Anterior cingulate cortex (tissue), 58 donors: ENCODE results near the gene BMERB1.

ENCODE experiments used
- DNase-seq, 58 donors: peaks; one replicate each; lab custom pipeline; 2025; lab: John Stamatoyannopoulos, UW

The BMERB1 gene

DNA sequence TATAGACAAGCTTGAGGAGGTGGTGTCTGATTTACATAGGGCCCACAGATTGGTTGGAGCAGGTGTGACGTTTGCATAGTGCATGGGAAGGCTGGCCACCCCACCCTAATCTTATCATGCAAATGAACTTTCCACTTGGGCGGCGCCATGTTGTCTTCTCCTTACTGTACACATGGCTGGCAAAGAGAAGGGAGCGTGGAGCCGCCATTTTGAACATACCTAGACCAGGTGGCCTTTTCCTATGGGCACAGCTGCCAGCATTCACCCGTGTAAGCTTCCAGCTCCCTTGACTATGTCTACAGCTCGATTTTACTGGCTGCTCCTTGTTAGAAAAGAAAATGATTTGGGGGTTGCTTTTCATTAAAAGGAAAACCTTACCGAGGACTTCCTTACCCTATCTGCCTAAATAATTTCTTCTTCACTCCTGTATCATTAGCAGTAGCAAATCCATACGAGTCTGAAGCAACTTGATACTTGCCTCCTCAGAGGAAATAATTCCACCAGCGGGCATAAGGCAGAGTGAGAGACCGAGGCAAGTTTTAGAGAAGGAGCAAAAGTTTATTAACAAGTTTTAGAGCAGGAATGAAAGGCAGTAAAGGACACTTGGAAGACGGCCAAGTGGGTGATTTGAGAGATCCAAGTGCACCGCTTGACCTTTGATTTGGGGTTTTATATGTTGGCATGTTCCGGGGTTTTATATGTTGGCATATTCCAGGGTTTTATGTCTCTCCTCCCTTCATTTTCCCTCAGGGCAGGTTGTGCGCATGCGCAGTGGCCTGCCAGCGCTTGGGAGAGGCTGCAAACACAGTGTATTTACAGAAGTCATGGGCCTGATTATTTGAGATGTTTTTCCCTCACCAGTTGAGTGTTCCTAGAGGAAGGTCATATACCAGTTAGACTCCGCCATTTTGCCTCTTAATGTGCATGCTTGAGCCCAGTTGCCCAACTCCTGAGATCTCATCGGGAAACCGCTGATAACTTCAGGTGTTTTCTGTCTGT, 142.9 kb downstream of the BMERB1 start:
- no peak for DNase-seq

DNA sequence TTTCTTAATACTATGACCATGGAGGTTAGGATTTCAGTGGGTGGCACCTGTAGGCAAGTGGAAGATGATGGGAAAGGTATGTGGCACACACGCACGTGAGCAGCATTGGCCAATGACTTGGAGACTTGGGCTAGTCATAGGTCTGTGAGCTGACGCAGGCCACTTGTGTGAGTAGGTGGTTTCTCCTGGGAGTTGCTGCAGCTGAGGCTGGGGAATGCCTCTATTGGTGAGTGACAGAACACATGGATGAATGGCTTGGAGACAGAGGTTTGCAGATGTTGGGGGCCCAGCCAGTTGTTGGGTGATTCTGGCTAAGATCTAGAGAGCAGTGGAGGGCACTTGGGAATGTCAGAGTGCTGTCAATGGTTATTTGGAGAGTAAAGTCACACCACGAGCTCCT, 144.4 kb downstream of the BMERB1 start:
- no peak for DNase-seq

GRCh38 chr16:15581127-15581815, 146.9 kb downstream of the BMERB1 start:
- no peak for DNase-seq

DNA sequence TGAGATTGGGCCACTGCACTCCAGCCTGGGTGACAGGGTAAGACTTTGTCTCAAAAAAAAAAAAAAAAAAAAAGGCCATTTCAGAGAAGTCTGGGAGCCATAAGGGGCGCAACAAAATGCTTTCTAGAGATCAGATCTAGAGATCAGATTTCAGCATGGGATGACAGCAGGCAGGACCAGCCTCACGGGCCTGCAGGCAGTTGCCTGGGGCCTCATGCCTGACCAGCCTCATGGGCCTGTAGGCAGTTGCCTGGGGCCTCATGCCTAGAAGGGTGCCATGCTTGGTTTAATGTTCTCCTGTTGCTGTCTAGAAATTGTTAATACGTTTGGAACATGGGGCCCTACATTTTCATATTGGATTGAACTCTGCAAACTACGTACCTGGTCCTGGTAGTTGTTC, 149.1 kb downstream of the BMERB1 start:
- no peak for DNase-seq

DNA sequence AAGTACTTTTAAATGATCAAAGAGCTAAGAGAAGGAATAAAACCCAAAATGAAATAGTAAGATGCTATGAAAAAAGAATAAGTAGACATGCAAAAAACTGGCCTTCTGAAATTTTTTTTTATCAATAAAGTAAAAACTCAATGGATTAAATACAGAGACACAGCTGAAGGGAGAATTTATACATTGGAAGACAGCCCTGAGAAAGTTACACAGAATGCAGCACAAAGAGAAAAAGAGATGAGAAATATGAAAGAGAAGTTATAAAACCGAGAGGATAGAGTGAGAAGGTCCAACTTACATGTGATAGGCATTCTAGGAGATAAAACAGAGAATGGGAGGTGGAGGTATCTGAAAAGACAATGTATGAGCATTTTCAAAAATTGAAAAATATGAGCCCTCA, 151.6 kb downstream of the BMERB1 start:
- DNase-seq, result no peak

DNA sequence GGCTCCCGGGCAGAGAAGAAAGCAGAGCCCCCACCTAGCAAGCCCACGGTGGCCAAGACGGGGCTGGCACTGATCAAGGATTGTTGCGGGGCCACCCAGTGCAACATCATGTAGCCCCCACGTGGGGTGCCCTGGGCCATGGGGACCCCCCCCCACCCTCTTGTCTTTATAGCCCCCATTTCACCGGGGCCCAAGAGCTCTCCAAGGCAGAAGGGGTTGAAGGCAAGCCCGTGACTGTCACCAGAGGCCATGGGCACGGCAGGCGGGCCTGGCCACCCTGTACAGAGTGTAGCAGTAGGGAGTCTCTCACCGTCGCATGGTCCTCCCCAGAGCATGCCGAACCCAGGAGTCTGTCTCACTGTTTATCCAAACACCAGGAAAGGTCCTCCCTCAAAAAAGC, 152.3 kb downstream of the BMERB1 start:
- no peak for DNase-seq

GRCh38 chr16:15587152-15587825, 152.9 kb downstream of the BMERB1 start:
- DNase-seq, result no peak

DNA sequence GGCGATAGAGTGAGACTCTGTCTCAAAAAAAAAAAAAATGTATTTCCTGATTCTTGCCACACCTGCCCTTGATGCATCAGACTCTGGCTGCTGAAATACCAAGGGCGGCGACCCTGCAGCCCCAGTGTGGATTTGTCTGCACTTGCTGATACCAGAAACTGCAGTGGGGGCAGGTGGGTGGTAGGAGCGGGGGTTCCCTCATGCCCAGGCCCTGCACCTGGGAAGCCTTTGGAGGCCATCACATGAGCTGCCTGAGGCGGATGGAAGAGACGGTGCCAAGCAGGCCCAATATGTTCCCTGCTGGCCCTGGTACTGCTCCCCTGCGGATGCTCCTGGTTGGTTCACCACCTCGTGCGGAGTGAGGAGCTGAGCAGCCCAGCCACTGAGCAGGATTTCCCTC, 157.9 kb downstream of the BMERB1 start:
- DNase-seq, result no peak

- DNase-seq, result no peak
Observed at GRCh38 chr16:15593235-15593634, 158.8 kb downstream of the BMERB1 start.

- DNase-seq, result no peak
Observed at GRCh38 chr16:15594711-15595320, 160.4 kb downstream of the BMERB1 start.

DNA sequence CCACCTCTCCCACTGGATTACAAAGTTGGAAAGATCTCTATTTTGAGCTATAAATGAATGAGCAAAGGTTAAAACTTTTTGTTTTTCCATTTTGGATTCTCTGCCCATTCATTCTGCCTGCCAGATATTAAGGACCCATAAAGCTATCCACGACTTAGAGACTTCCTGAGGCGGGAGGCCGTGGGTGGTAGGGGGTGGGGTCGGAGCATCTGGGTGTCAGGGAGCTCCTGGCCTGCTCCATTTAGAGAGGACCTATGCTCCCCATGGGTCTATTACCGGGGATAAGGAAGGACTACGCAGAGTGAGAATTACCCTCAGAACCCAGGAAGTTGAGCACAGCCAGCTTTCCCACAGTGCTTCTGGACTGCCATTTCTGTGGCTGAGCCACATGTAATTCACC, 162.7 kb downstream of the BMERB1 start:
- DNase-seq, result no peak

DNA sequence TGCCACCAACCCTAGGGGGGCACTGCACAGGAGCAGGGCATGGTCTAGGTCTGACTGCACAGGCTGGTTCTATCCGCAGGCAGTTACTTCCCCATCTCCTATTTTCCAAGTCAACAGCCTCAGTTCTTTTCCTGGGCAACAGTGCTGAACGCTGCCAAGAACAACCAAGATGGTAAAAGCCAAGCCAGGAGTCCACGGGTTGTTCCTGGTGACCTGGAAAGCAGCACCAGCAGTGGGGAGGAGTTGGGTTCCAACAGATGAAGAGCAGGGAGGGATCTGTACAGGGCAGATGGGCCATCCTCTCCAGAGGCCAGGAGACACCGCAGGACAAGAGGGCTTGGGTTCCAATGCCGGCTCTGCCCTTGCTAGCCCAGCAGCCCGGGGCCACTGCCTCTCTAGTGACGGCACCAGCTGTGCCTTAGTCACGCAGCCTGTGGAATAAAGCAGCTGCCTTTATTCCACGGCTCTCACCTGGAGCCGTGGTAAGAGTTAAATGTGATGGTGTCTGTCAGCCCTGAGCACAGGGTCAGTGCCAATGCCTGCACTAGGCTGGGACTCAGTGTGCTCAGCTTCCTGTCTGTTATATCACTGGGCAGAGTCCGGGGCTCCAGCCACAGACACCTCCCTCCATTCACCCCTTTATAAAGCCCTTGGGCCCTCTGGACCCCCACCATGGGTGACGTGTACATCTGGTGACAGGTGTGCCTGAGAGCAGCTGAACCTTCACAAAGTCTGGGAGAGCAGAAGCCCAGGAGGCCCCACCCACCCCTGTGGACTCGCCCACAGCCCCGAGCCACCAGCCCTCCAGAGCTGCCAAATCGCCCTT, 163.6 kb downstream of the BMERB1 start:
- peak in 4 of 58 donors; percentile 5 to 54 (median 10) for DNase-seq

DNA sequence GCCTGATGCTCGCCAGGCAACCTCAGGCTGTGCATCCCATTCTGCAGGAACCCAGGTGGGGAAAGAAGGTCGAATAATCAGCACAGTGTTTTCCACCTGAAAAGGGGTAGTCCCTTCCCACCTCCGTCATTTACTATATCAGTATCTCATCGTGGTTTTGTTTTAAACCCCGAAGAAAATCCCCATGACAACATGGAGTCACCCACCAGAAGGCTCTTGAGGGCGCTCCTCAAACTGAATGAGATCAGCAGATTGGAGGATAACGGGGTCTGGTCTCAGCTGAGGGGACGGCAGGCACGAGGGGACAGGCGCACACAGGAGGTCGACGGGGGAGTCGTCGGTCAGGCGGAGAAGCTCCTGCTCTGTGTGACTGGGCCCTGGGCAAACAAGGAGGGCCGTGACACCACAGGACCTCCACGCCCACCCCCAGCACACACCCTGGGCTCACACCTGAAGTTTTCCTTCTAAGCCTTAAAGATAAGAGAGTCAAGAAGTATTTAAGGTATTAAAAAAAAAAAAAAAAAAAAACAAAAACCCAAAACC, 164.3 kb downstream of the BMERB1 start:
- no peak for DNase-seq

DNA sequence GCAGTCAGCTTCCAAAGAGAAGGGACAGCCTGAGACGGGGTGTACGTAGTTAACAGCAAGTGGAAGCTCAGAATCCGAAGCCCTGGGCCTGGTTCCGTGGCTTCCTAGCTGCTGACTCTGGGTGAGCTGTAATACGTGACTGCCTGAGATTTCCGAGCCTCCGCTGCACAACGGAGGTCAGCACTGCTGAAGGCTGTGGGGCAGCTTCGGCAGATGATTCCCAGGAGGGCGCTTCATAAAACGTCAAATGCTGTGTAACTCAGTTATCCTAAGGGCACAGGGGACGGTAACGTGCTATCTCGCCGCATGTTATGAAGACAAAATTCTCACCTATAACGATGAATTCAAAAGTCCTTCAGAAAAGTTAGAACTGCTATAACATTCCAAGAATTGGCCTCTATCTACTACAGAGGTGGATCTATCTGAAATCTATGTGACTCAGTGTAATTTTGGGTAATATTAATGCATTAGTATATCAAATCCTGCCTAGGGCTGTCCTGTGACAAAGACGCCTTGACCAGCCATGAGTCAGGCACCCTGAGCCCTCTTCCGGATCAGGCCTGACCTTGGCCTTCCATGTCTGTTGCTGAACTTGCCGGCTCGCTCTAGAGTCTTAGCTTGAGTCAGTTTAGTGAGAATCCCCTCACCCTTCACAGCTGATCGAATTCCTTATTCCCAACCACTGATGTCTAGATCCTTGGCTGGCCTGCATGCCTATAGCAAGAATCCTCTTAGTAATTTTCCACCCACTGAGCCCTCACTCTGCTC, 165.1 kb downstream of the BMERB1 start:
- DNase-seq, result no peak

DNA sequence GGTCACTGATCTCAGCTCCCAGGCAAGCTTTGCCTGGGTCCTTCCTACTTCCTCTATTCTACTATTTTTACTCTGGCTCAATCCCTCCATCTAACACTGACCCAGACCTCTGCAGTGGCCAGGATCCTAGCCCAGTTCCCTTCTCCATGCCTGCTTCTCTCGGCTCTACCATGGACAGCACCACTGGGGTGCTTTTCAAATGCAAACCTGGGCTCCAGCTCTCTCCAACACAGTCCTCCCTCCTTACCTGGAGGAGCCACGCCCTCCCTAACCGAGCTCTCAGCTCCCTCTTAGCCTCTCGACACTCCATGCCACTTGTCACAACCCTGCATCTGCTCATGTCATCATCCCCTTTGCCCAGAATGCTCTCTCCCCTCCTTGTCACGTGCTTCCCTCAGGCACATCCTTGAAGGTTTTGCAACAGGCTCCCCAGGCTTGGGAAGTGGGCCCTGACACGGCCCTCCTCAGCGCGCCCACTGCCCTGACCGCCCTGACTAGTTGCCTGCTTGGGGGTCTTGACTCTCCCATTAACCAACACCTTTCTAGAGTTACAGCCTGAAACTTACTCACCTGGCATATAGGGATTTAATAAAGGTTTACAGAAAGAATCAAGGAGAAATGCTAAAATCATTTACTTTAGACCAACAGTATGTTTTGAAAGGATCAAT, 167.0 kb downstream of the BMERB1 start:
- no peak for DNase-seq

DNA sequence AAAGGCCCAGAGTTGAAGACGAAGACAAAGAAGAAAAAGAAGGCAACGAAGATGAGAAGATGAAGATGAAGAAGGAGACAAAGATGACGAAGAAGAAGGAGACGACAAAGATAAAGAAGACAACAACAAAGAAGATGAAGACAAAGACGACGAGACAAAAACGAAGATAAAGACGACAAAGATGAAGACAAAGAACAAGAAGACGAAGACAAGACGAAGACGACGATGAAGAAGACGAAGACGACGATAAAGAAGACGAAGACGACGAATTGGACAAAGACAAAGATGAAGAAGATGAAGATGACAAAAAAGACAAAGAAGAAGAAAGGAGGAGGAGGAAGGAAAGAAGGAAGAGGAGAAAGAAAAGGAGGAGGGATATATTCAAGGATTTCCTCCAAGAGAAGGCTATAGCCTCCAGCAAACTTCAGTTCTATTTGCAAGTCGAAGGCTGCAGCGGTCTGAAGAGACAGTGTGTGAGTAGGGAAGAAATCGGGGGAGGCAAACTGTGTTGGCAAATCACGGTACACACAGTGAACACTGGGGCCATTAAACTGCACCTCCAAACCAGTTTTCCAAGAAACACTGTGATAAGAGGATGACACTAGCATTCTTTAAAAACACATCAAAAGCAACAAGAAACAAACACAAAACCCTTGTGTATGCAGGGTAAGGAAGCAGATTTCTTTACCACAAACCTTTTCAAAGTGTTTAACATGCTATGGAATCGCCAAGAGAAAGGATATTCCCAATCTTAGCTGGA, 168.1 kb downstream of the BMERB1 start:
- DNase-seq, result no peak
